Sigmoid colon (tissue), 4 donors: ENCODE data around the gene SERPING1.

Source experiments
- EP300 ChIP-seq, 4 donors: sonication (generic); formaldehyde crosslinking; IDR thresholded peaks; one replicate each; pipeline ENCODE4 v1.6.1; 2017; ENCODE audit warnings: antibody characterized with exemption in 4 of 4
- POLR2A ChIP-seq, 2 donors: fragments of 450-650 bp; IDR thresholded peaks; one replicate each; pipeline ENCODE4 v1.6.1; 2016; ENCODE audit warnings: antibody characterized with exemption in 2 of 2, mild to moderate bottlenecking in 2 of 2, moderate library complexity in 2 of 2
- POLR2AphosphoS5 ChIP-seq, 4 donors: sonication (generic); formaldehyde crosslinking; IDR thresholded peaks; one replicate each; pipeline ENCODE4 v1.6.1; 2017; ENCODE audit warnings: antibody characterized with exemption in 4 of 4
- TF ChIP-seq, protein P1 (sequence below), 4 experiments: fragments of 450-650 bp in 3 of 4; fragments of 200-600 bp in 1 of 4; IDR thresholded peaks; one replicate each; pipeline ENCODE4 v1.5.1; 2016 to 2019; ENCODE audit warnings: antibody characterized with exemption in 4 of 4, mild to moderate bottlenecking in 3 of 4, moderate library complexity in 2 of 4

DNA sequence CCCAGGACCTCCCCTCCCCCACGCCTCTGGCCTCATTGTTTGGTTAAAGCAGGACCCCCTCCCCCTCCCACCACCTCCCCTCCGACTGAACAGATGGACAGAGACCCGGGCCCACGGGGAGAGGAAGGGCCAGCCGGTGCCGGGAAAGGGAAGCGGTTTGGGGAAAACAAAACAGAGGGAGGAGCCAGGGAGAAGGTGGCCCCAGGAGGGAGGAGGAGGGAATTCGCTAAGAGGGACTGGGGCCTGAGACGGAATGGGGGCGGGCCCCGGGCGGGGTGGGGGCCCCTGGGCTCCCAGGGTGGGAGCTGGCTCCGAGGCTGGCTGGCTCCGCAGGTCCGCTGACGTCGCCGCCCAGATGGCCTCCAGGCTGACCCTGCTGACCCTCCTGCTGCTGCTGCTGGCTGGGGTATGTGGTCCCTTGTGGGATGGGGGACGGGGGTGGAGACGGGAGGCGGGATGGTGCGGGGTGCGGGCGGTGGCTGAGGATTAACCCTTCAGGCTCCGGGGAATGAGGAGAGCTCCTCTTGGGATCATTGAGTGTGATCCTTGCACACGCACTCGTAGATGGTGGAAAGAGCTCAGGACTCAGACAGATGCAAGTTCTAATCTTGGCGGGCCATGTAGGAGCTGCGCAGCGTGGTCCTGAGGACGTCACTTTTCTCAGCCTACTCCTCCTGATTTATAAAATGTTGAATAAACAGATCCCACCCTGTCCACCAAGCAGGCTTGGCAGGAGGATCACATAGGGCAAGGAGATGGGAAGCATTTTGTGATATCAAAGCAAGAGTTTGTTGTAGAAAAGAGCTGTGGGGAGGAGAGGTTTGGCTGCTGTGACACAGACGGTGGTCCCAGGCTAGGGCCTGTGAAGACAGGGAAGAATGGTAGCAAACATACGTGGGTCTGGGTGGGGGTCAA, 688 bp downstream of the SERPING1 start:
- TF ChIP-seq, protein P1, sequence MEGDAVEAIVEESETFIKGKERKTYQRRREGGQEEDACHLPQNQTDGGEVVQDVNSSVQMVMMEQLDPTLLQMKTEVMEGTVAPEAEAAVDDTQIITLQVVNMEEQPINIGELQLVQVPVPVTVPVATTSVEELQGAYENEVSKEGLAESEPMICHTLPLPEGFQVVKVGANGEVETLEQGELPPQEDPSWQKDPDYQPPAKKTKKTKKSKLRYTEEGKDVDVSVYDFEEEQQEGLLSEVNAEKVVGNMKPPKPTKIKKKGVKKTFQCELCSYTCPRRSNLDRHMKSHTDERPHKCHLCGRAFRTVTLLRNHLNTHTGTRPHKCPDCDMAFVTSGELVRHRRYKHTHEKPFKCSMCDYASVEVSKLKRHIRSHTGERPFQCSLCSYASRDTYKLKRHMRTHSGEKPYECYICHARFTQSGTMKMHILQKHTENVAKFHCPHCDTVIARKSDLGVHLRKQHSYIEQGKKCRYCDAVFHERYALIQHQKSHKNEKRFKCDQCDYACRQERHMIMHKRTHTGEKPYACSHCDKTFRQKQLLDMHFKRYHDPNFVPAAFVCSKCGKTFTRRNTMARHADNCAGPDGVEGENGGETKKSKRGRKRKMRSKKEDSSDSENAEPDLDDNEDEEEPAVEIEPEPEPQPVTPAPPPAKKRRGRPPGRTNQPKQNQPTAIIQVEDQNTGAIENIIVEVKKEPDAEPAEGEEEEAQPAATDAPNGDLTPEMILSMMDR (IDR thresholded peaks at IDR 0.05) = no peak
- TF ChIP-seq EP300 (IDR thresholded peaks at IDR 0.05) (no peak), POLR2A (IDR thresholded peaks at IDR 0.05) (no peak), POLR2AphosphoS5 (IDR thresholded peaks at IDR 0.05) (peak in 3 of 4 donors; percentile 40 to 55 (median 54))
